Urinary bladder (tissue), 4 donors: ENCODE data around the gene DPY19L2. TPM values are rescaled to one million over a fixed set of nuclear protein-coding genes. Genes with fewer than 3 reads are reported as not detected.
"Not testable (repeated sequence)": the region's sequence is repeated elsewhere in the genome, so short reads cannot be mapped to it uniquely, and the experiment has no call there.

Experiments
- DNase-seq: peaks from one replicate; pipeline ENCODE4 v3.0.0-alpha.2; 2015; ENCODE audit errors: extremely low spot score
- H3K27ac ChIP-seq: one replicate; pipeline ENCODE4 v1.5.1; 2013; ENCODE audit warnings: low read depth, mild to moderate bottlenecking, moderate library complexity
- H3K36me3 ChIP-seq: one replicate; pipeline ENCODE4 v1.6.1; 2013; ENCODE audit warnings: mild to moderate bottlenecking, moderate library complexity; ENCODE audit not compliant: insufficient read depth
- H3K4me1 ChIP-seq: one replicate; pipeline ENCODE4 v1.6.1; 2013; ENCODE audit warnings: mild to moderate bottlenecking, moderate library complexity; ENCODE audit not compliant: insufficient read depth
- H3K4me3 ChIP-seq: one replicate; pipeline ENCODE4 v1.5.1; 2013; ENCODE audit warnings: low read depth, low read length
- WGBS: extraction: QIAGEN DNeasy Blood & Tissue Kit; methylation state at CpG from one replicate; pipeline ENCODE4 v1.1.7; 2013; 5-methylcytosine and 5-hydroxymethylcytosine counted together
- polyA plus RNA-seq: library from polyadenylated mRNA; stranded (reverse); fragments of 200-250 nt; gene quantifications from one replicate; pipeline ENCODE4 v1.2.3, GENCODE V29; 2013
- total RNA-seq: library from RNA; depleted of rRNA; stranded (reverse); fragments of >200 nt; gene quantifications from one replicate; pipeline ENCODE4 v1.2.3, GENCODE V29; 2014
- donor health status: healthy with polysubstance abuse.
- donor health status: healthy.

The DPY19L2 gene
- total and polyA plus RNA-seq, 2 donors: 6.5 to 54.2 TPM

DNA sequence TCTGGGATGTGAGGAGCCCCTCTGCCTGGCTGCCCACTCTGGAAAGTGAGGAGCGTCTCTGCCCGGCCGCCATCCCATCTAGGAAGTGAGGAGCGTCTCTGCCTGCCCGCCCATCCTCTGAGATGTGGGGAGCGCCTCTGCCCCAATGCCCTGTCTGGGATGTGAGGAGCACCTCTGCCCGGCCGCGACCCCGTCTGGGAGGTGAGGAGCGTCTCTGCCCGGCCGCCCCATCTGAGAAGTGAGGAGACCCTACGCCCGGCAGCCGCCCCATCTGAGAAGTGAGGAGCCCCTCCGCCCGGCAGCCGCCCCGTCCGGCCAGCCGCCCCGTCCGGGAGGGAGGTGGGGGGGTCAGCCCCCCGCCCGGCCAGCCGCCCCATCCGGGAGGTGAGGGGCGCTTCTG, 18.3 kb upstream of the DPY19L2 start:
- H3K36me3 ChIP-seq, DNase-seq, H3K4me3 ChIP-seq, H3K27ac ChIP-seq, H3K4me1 ChIP-seq: not testable (repeated sequence)
- WGBS: 97% methylated on average over 27 of the region's 29 CpGs

DNA sequence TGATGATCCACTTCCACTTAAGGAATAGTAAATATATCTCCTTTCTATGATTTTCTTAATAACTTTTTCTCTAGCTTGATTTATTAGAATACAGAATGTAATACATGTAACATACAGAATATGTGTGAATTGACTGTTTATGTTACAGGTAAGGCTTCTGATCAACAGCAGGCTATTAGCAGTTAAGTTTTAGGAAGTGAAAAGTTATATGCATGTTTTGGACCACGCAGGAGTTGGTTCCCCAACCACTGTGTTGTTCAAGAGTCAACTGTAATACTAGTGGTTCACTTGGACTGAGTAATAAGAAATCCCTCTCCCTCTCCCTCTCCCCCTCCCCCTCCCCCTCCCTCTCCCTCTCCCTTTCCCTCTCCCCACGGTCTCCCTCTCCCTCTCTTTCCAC, 17.5 kb upstream of the DPY19L2 start:
- H3K4me1 ChIP-seq, H3K27ac ChIP-seq, H3K4me3 ChIP-seq, H3K36me3 ChIP-seq, DNase-seq: not testable (repeated sequence)
- 88% methylated on average over 2 of the region's 2 CpGs for WGBS

GRCh38 chr12:63682617-63683016, 14.3 kb upstream of the DPY19L2 start:
- not testable (repeated sequence) for H3K27ac ChIP-seq, H3K4me3 ChIP-seq, H3K36me3 ChIP-seq, DNase-seq, H3K4me1 ChIP-seq
- 70% methylated on average over 2 of the region's 2 CpGs for WGBS

- H3K4me3 ChIP-seq, DNase-seq, H3K27ac ChIP-seq, H3K4me1 ChIP-seq, H3K36me3 ChIP-seq: not testable (repeated sequence)
Measured at GRCh38 chr12:63680758-63681157, 12.5 kb upstream of the DPY19L2 start.

DNA sequence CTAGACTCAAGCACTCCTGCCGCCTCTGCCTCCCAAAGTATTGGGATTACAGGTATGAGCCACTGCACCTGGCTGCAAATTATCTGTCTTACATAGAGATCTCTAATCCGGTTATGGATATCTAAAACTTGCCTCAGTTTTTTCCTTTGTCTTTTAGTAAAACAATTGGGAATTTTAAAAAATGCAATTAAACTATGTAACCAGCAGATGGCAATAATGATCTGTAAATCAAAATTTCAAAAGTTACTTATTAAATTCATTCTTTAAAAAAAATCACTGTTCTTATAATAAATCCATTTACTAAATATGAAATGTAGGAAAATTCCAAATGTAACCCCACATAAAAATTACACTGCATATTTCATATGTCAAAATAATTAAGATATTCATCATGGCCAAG, 4.3 kb upstream of the DPY19L2 start:
- H3K4me3 ChIP-seq, H3K4me1 ChIP-seq, H3K36me3 ChIP-seq, DNase-seq, H3K27ac ChIP-seq: not testable (repeated sequence)
- WGBS: 18% methylated on average over 2 of the region's 2 CpGs

- not testable (repeated sequence) for H3K27ac ChIP-seq, H3K36me3 ChIP-seq, H3K4me3 ChIP-seq, H3K4me1 ChIP-seq, DNase-seq
- 97% methylated on average over 1 of the region's 1 CpG for WGBS
Measured at GRCh38 chr12:63669936-63670335, 1.6 kb upstream of the DPY19L2 start.

DNA sequence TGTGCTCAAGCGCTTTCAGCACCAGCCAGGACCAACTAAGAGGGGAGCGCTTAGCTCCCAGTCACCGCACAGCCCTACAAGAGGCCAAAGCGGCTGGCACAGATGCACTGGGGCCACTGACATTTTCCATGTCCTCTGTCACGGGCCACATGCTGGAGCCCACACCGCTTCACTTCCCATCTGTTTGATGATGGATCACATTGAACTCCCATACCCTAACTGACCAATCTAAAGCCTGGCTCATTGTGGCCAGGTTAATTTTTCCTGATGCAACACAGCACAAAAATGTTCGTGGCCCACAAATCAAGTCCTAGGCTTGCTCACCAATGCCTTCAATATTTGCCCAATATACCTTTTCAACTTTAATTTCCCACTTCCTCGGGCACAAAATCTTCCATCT, 1.1 kb upstream of the DPY19L2 start:
- 53% methylated on average over 5 of the region's 8 CpGs for WGBS
- DNase-seq: not testable (repeated sequence)

DNA sequence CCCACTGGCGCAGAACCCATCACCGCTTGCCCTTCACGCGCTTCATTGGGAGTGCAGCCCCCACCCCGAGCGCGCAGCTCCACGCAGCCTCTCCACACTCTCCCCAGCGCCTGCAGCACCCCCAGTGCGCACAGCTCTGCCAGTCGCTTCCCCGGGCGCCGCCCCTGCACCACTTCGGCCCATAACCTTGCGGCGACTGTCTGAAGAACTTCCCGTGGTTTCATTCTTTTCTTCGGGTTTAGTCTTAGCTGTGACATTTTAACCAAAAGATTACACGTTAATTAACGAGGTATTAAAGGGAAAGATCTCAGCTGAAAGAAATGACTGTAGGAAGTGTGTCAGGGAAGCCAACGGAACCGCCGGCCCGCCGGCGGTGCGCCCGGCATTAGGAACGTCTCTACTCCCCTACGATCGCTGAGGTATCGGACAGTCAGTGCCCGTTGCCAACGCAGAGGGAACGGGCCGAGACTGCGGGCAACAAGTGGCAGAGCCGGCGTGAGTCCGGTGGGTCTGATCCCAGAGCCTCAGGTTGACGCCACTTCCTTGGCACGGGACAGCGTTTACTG, 590 bp upstream of the DPY19L2 start:
- peak; percentile 0 for DNase-seq
- H3K4me3 ChIP-seq: peak overlapping the region; percentile 60
- not testable (repeated sequence) for H3K4me1 ChIP-seq, H3K36me3 ChIP-seq, H3K27ac ChIP-seq
- WGBS: under 1% methylated on average over 44 of the region's 44 CpGs

More for the DNA sequence above, 1.1 kb upstream of the DPY19L2 start:
- H3K27ac ChIP-seq, H3K4me1 ChIP-seq, H3K4me3 ChIP-seq, H3K36me3 ChIP-seq: not testable (repeated sequence)

GRCh38 chr12:63663005-63663404, 5.3 kb downstream of the DPY19L2 start:
- 82% methylated on average over 7 of the region's 7 CpGs for WGBS

GRCh38 chr12:63658501-63658900, 9.8 kb downstream of the DPY19L2 start:
- not testable (repeated sequence) for H3K4me1 ChIP-seq, DNase-seq, H3K4me3 ChIP-seq, H3K27ac ChIP-seq, H3K36me3 ChIP-seq
- 78% methylated on average over 3 of the region's 3 CpGs for WGBS

More at GRCh38 chr12:63663005-63663404, 5.3 kb downstream of the DPY19L2 start:
- not testable (repeated sequence) for H3K4me3 ChIP-seq, H3K4me1 ChIP-seq, H3K27ac ChIP-seq, DNase-seq, H3K36me3 ChIP-seq

DNA sequence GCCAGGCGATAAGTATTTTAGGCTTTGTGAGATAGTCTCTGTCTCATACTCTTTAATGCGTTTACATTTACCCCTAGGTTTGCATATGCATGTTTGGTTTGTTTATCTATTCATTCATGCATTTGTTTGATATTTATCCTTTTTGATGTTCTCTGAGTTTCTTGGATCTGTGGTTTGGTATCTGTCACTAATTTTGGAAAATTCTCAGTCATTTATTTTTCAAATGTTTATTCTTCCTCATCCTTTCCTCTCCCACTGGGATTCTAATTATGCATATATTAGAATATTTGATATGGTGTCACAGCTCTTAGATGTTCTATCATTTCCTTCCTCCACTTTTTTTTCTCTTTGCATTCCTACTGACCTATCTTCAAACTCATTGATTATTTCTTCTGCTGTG, 11.9 kb downstream of the DPY19L2 start:
- 83% methylated on average over 2 of the region's 2 CpGs for WGBS
- DNase-seq, H3K36me3 ChIP-seq, H3K4me3 ChIP-seq, H3K4me1 ChIP-seq, H3K27ac ChIP-seq: not testable (repeated sequence)

DNA sequence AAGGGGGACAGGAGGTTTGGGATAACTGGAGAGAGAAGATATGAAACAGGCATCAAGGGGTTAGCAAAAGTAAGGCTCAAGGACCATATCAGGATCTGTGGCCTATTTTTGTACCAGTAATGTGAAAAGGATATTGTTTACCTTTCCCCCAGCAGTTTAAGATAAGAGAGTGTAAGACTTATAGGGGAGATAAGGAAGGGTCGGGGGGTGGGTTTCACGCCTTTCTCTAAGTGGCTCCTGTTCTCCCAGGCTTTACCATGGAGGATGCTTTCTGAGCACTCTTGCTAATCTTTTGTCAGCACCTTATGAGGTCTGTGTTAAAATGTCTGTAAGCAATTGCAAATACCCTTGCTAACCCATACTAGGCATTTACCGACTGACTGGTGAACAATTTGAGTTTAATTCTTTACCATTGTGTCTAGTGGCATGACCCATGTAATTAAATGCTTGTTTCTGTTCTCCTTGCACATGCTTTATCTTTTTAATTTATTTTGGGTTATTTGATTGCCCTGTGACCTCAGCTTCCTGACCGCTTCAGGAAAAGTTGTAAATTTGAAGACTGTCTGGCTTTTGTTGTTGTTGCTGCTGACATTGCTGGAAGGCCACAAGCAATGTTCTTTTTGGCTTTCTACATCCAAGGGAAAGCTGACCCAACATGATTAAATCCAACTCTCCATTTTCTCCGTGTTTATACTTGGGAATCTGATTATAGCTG, 12.6 kb downstream of the DPY19L2 start:
- not testable (repeated sequence) for H3K27ac ChIP-seq, H3K4me3 ChIP-seq, DNase-seq, H3K36me3 ChIP-seq, H3K4me1 ChIP-seq
- 38% methylated on average over 5 of the region's 5 CpGs for WGBS

DNA sequence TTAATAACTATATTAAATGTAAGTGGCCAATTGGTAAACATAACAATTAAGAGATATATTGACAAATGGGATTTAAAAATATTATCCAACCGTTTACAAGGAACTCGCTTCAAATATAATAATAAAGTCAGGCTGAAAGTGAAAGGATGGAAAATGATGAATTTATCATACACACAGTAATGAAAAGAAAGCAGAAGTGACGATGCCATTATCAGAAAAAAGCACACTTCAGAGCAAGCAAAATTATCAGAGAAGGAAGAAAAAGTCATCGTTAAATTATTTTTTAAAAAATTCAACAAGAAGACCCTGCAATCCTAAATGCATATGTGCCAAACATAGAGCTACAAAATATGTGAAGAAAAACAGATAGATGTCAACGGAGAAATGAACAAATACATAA, 13.8 kb downstream of the DPY19L2 start:
- not testable (repeated sequence) for H3K27ac ChIP-seq, DNase-seq, H3K4me1 ChIP-seq, H3K36me3 ChIP-seq, H3K4me3 ChIP-seq
- 84% methylated on average over 5 of the region's 5 CpGs for WGBS

GRCh38 chr12:63649517-63649916, 18.8 kb downstream of the DPY19L2 start:
- H3K27ac ChIP-seq, H3K36me3 ChIP-seq, DNase-seq, H3K4me3 ChIP-seq, H3K4me1 ChIP-seq: not testable (repeated sequence)
- WGBS: 94% methylated on average over 1 of the region's 1 CpG
